H9 (cell line): ENCODE results near the gene KLHDC7A. TPM values are rescaled to one million over a fixed set of nuclear protein-coding genes. Genes with fewer than 3 reads are reported as not detected.

Experiments used
- DNase-seq: peaks from one replicate; pipeline ENCODE4 v3.0.0-alpha.2; 2017
- H2AFZ ChIP-seq: one replicate; pipeline ENCODE4 v1.6.1; 2013; ENCODE audit warnings: mild to moderate bottlenecking, low read length, control low read depth, moderate library complexity
- H2AK5ac ChIP-seq: 2 replicates; pipeline ENCODE4 v1.6.1; 2013; ENCODE audit warnings: low read length, control low read depth, mixed read lengths; ENCODE audit not compliant: insufficient read length
- H2BK120ac ChIP-seq: one replicate; pipeline ENCODE4 v1.6.1; 2013; ENCODE audit warnings: low read depth, mild to moderate bottlenecking, low read length, control low read depth, inconsistent platforms; ENCODE audit not compliant: poor library complexity, severe bottlenecking
- H2BK12ac ChIP-seq: 2 replicates; pipeline ENCODE4 v1.6.1; 2013; ENCODE audit warnings: low read length, control low read depth, mixed read lengths, low read depth; ENCODE audit not compliant: insufficient read length
- H2BK15ac ChIP-seq: 2 replicates; pipeline ENCODE4 v1.6.1; 2013; ENCODE audit warnings: low read depth, low read length, control low read depth
- H2BK20ac ChIP-seq: one replicate; pipeline ENCODE4 v1.6.1; 2013; ENCODE audit warnings: low read depth, mild to moderate bottlenecking, low read length, control low read depth, inconsistent platforms; ENCODE audit not compliant: poor library complexity, severe bottlenecking
- H2BK5ac ChIP-seq: 2 replicates; pipeline ENCODE4 v1.6.1; 2013; ENCODE audit warnings: low read length, control low read depth, mixed read lengths; ENCODE audit not compliant: insufficient read length
- H3K14ac ChIP-seq: 2 replicates; pipeline ENCODE4 v1.6.1; 2013; ENCODE audit warnings: low read length, control low read depth; ENCODE audit not compliant: insufficient read depth
- H3K18ac ChIP-seq: 2 replicates; pipeline ENCODE4 v1.6.1; 2013; ENCODE audit warnings: low read depth, mild to moderate bottlenecking, mixed read lengths, low read length, control low read depth; ENCODE audit not compliant: insufficient read length
- H3K23ac ChIP-seq: 2 replicates; pipeline ENCODE4 v1.6.1; 2013; ENCODE audit warnings: low read length, control low read depth, mixed read lengths, low read depth; ENCODE audit not compliant: insufficient read length
- H3K23me2 ChIP-seq: 2 replicates; pipeline ENCODE4 v1.6.1; 2013; ENCODE audit warnings: low read depth, mild to moderate bottlenecking, mixed read lengths, low read length, control low read depth; ENCODE audit not compliant: insufficient read length, poor library complexity, severe bottlenecking
- H3K27ac ChIP-seq: 2 replicates; pipeline ENCODE4 v1.5.1; 2013; ENCODE audit warnings: low read length, control low read depth, mixed read lengths, low read depth; ENCODE audit not compliant: insufficient read length
- H3K27me3 ChIP-seq: 2 replicates; pipeline ENCODE4 v1.6.1; 2013; ENCODE audit warnings: low read length, control low read depth, inconsistent platforms; ENCODE audit not compliant: insufficient read depth
- H3K4ac ChIP-seq: 2 replicates; pipeline ENCODE4 v1.6.1; 2013; ENCODE audit warnings: low read depth, mild to moderate bottlenecking, control low read depth, inconsistent platforms, low read length, moderate library complexity
- H3K4me1 ChIP-seq: 2 replicates; pipeline ENCODE4 v1.6.1; 2013; ENCODE audit warnings: low read length, control low read depth, inconsistent platforms; ENCODE audit not compliant: insufficient read depth
- H3K4me2 ChIP-seq: 2 replicates; pipeline ENCODE4 v1.6.1; 2013; ENCODE audit warnings: low read length, control low read depth, mixed read lengths; ENCODE audit not compliant: insufficient read length, insufficient read depth
- H3K56ac ChIP-seq: 2 replicates; pipeline ENCODE4 v1.6.1; 2013; ENCODE audit warnings: low read depth, mild to moderate bottlenecking, mixed read lengths, low read length, control low read depth; ENCODE audit not compliant: insufficient read length
- H3K79me1 ChIP-seq: 2 replicates; pipeline ENCODE4 v1.6.1; 2013; ENCODE audit warnings: low read depth, mild to moderate bottlenecking, moderate library complexity, low read length, control low read depth, inconsistent platforms; ENCODE audit not compliant: insufficient read depth, poor library complexity, severe bottlenecking
- H3K79me2 ChIP-seq: 2 replicates; pipeline ENCODE4 v1.6.1; 2013; ENCODE audit warnings: low read length, control low read depth, inconsistent platforms; ENCODE audit not compliant: insufficient read depth
- H3K9ac ChIP-seq: 2 replicates; pipeline ENCODE4 v1.6.1; 2013; ENCODE audit warnings: low read length, control low read depth, mixed read lengths; ENCODE audit not compliant: insufficient read length; ENCODE audit errors: extremely low read depth
- H3K9me3 ChIP-seq: one replicate; pipeline ENCODE4 v1.6.1; 2013; ENCODE audit warnings: low read depth, low read length, inconsistent platforms; ENCODE audit not compliant: control insufficient read depth
- H3T11ph ChIP-seq: one replicate; pipeline ENCODE4 v1.6.1; 2013; ENCODE audit warnings: mild to moderate bottlenecking, low read length, control low read depth, inconsistent platforms
- H4K20me1 ChIP-seq: one replicate; pipeline ENCODE4 v1.6.1; 2013; ENCODE audit not compliant: control insufficient read depth, insufficient read length, insufficient read depth
- H4K5ac ChIP-seq: 2 replicates; pipeline ENCODE4 v1.6.1; 2013; ENCODE audit warnings: low read depth, mild to moderate bottlenecking, mixed read lengths, low read length, control low read depth; ENCODE audit not compliant: insufficient read length
- H4K8ac ChIP-seq: replicated peaks from 2 replicates; pipeline ENCODE4 v1.6.1; 2013; ENCODE audit warnings: low read length, control low read depth, mixed read lengths, low read depth; ENCODE audit not compliant: insufficient read length
- H4K91ac ChIP-seq: 2 replicates; pipeline ENCODE4 v1.6.1; 2013; ENCODE audit warnings: low read depth, mild to moderate bottlenecking, moderate library complexity, mixed read lengths, low read length, control low read depth; ENCODE audit not compliant: insufficient read length
- H3K27ac Mint-ChIP-seq, 3 experiments: 2 replicates in 2 of 3; 3 replicates in 1 of 3; pipeline ENCODE4 v1.8.0; 2020 to 2021; ENCODE audit warnings: mixed read lengths in 3 of 3, mild to moderate bottlenecking in 1 of 3, moderate library complexity in 1 of 3
- H3K27me3 Mint-ChIP-seq: 2 replicates; pipeline ENCODE4 v1.8.0; 2021; ENCODE audit warnings: low read depth, mild to moderate bottlenecking, moderate library complexity, mixed read lengths
- H3K36me3 Mint-ChIP-seq, 3 experiments: 2 replicates in 2 of 3; 3 replicates in 1 of 3; pipeline ENCODE4 v1.8.0; 2020 to 2021; ENCODE audit warnings: low read depth in 3 of 3, mixed read lengths in 3 of 3; ENCODE audit not compliant: insufficient read depth in 1 of 3
- H3K4me1 Mint-ChIP-seq, 2 experiments: 2 replicates each; pipeline ENCODE4 v1.8.0; 2020; ENCODE audit warnings: mixed read lengths in 2 of 2
- H3K4me3 Mint-ChIP-seq, 2 experiments: 2 replicates in 1 of 2; 3 replicates in 1 of 2; pipeline ENCODE4 v1.8.0; 2020 to 2021; ENCODE audit warnings: mild to moderate bottlenecking in 2 of 2, mixed read lengths in 2 of 2, moderate library complexity in 1 of 2
- H3K9me3 Mint-ChIP-seq, 2 experiments: 2 replicates in 1 of 2; 3 replicates in 1 of 2; pipeline ENCODE4 v1.8.0; 2020; ENCODE audit warnings: mild to moderate bottlenecking in 2 of 2, mixed read lengths in 2 of 2, moderate library complexity in 1 of 2
- WGBS: extraction: QIAGEN DNeasy Blood & Tissue Kit; methylation state at CpG from one replicate; pipeline ENCODE4 v1.1.7; 2013; ENCODE audit warnings: missing lambda C conversion rate, low lambda C conversion rate, mixed read lengths; ENCODE audit not compliant: insufficient read length; ENCODE audit errors: extremely low coverage; 5-methylcytosine and 5-hydroxymethylcytosine counted together
- total RNA-seq: library from RNA; stranded (reverse); gene quantifications from 2 replicates; pipeline ENCODE4 v1.2.1, GENCODE V29; 2021
- TF ChIP-seq, protein P1 (sequence below): fragments of 200-600 bp; sonication (generic); conservative IDR thresholded peaks from 3 replicates; pipeline ENCODE4 v1.8.0; 2021; ENCODE audit warnings: antibody characterized with exemption, mild to moderate bottlenecking

The KLHDC7A gene
- total RNA-seq, 1 experiment from 2014 or later, result 11.4 TPM

DNA sequence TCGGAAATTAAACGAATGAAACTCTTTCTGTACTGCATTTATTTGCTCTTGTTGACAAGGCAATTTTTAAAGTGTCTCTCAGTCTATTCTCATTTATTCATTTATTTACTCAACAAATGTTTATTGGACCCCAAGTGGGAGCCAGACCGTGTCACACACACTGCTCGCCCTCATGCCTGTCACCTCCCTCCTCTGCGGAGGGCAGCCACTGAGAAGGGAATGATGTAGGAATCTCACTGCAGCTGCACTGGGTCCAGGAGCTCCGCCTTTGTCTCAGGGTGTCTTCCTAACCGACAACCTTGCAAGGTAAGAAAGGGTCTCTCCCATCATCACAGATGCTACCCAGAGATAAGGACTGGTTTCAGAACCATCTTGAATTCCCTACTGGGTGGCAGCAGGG, 14.1 kb upstream of the KLHDC7A start:
- Mint-ChIP-seq H3K27ac (peak overlapping the region in 2 of 3 experiments; percentile 11 to 19; a peak in 2 of 7 replicates), H3K9me3 (peaks cover 2 to 4% of the 10 kb centered on the region in 2 experiments; a peak in 3 of 5 replicates), H3K4me3 (no peak overlapping the region; a peak in 1 of 5 replicates), H3K4me1 (peaks cover 15 to 25% of the 10 kb centered on the region in 2 experiments), H3K27me3 (peaks cover 8% of the 10 kb centered on the region), H3K36me3 (peaks cover 3 to 10% (median 4%) of the 10 kb centered on the region in 3 experiments; a peak in 6 of 7 replicates)
- Histone ChIP-seq H2AK5ac (no peak overlapping the region), H3K14ac (no peak overlapping the region), H3K56ac (no peak overlapping the region), H2BK120ac (no peak overlapping the region), H4K5ac (no peak overlapping the region), H2BK15ac (no peak overlapping the region), H3K9ac (no peak overlapping the region), H3K27ac (no peak overlapping the region), H3K4me1 (no peaks in the 10 kb centered on the region), H3K27me3 (no peaks in the 10 kb centered on the region; the same call in 1 of the 2 replicates), H4K91ac (no peak overlapping the region), H2BK12ac (no peak overlapping the region), H3K18ac (no peak overlapping the region), H3K4ac (no peak overlapping the region), H3K23me2 (no peaks in the 10 kb centered on the region), H4K20me1 (no peaks in the 10 kb centered on the region), H4K8ac (no peak overlapping the region), H3K79me1 (no peaks in the 10 kb centered on the region), H3K9me3 (no peaks in the 10 kb centered on the region), H3K4me2 (no peak overlapping the region), H3K79me2 (no peaks in the 10 kb centered on the region), H2BK20ac (no peak overlapping the region), H3K23ac (no peak overlapping the region), H3T11ph (no peak overlapping the region), H2BK5ac (no peak overlapping the region), H2AFZ (no peak overlapping the region)
- TF ChIP-seq, protein P1, sequence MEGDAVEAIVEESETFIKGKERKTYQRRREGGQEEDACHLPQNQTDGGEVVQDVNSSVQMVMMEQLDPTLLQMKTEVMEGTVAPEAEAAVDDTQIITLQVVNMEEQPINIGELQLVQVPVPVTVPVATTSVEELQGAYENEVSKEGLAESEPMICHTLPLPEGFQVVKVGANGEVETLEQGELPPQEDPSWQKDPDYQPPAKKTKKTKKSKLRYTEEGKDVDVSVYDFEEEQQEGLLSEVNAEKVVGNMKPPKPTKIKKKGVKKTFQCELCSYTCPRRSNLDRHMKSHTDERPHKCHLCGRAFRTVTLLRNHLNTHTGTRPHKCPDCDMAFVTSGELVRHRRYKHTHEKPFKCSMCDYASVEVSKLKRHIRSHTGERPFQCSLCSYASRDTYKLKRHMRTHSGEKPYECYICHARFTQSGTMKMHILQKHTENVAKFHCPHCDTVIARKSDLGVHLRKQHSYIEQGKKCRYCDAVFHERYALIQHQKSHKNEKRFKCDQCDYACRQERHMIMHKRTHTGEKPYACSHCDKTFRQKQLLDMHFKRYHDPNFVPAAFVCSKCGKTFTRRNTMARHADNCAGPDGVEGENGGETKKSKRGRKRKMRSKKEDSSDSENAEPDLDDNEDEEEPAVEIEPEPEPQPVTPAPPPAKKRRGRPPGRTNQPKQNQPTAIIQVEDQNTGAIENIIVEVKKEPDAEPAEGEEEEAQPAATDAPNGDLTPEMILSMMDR, result no peak
- no CpG with 5 or more reads among the region's 7 CpGs for WGBS
- DNase-seq, result no peak
